Right atrium auricular region (tissue), 2 donors: ENCODE measurements around the gene ASTN2. TPM values are rescaled to one million over a fixed set of nuclear protein-coding genes. Genes with fewer than 3 reads are reported as not detected.

Source experiments
- DNase-seq: peaks from one replicate; pipeline ENCODE4 v3.0.0-alpha.2; 2019; ENCODE audit warnings: low spot score
- H3K27ac ChIP-seq, 2 donors: fragments of 200-600 bp; sonication (generic); 1 replicate in 1 of 2; 2 replicates in 1 of 2; pipeline ENCODE4 v1.5.1; 2016 to 2019
- H3K27me3 ChIP-seq, 2 donors: fragments of 200-600 bp; sonication (generic); one replicate each; pipeline versions ENCODE4 v1.5.1 to v1.6.0; 2017 to 2019
- H3K36me3 ChIP-seq: fragments of 200-600 bp; sonication (generic); one replicate; pipeline ENCODE4 v1.5.1; 2016
- H3K4me1 ChIP-seq, 2 donors: fragments of 200-600 bp; sonication (generic); one replicate each; pipeline versions ENCODE4 v1.5.1 to v1.6.0; 2017 to 2019
- H3K4me3 ChIP-seq, 2 donors: fragments of 200-600 bp; sonication (generic); 1 replicate in 1 of 2; 2 replicates in 1 of 2; pipeline ENCODE4 v1.5.1; 2017 to 2019; ENCODE audit warnings: mild to moderate bottlenecking in 1 of 2, moderate library complexity in 1 of 2
- H3K9me3 ChIP-seq, 2 donors: fragments of 200-600 bp; sonication (generic); one replicate each; pipeline ENCODE4 v1.5.1; 2019
- total RNA-seq, 2 donors: library from RNA; depleted of rRNA; stranded (reverse); fragments of >200 nt; gene quantifications; one replicate each; pipeline ENCODE4 v1.1.0, GENCODE V29; 2016
- TF ChIP-seq, protein P1 (sequence below), 2 donors: fragments of 200-600 bp; sonication (generic); IDR thresholded peaks; one replicate each; pipeline ENCODE4 v1.5.1; 2019; ENCODE audit warnings: antibody characterized with exemption in 2 of 2

The ASTN2 gene
- total RNA-seq, 2 donors from 2014 or later: 11.1 to 32.2 TPM

DNA sequence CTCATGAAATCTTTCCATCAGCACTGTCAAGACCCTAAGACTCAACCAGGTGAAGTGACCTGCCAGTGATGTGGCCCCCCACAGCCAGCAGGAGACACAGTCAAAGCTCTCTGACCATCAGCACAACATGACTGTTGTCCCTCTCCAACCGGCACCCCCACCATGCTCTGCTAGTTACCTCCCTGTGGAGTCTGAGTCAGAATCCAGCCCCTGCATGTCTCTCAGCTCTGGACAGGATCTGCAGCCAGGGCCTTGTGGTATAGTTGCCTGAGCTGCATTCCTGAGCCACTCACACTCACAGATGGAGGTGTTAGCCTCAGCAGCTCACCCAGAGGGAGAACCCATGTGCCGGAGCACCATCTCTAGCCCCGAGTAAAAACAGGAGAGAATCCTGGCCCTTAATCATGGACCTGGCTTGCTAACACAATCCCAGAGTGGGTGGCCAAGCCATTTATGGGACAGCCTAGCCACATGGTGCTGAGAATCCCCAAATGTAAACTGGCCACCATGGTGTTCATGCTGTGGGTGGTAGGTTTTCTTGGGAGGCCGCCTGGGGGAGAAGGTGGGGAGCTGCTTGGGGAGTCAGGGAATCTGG, 1023.5 kb downstream of the ASTN2 start:
- no peak overlapping the region for H3K27ac ChIP-seq
- TF ChIP-seq, protein P1, sequence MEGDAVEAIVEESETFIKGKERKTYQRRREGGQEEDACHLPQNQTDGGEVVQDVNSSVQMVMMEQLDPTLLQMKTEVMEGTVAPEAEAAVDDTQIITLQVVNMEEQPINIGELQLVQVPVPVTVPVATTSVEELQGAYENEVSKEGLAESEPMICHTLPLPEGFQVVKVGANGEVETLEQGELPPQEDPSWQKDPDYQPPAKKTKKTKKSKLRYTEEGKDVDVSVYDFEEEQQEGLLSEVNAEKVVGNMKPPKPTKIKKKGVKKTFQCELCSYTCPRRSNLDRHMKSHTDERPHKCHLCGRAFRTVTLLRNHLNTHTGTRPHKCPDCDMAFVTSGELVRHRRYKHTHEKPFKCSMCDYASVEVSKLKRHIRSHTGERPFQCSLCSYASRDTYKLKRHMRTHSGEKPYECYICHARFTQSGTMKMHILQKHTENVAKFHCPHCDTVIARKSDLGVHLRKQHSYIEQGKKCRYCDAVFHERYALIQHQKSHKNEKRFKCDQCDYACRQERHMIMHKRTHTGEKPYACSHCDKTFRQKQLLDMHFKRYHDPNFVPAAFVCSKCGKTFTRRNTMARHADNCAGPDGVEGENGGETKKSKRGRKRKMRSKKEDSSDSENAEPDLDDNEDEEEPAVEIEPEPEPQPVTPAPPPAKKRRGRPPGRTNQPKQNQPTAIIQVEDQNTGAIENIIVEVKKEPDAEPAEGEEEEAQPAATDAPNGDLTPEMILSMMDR (IDR thresholded peaks at IDR 0.05): no peak
- H3K4me1 ChIP-seq: no peaks in the 10 kb centered on the region
- no peak for DNase-seq
- H3K9me3 ChIP-seq: no peaks in the 10 kb centered on the region
- no peaks in the 10 kb centered on the region for H3K27me3 ChIP-seq
- H3K36me3 ChIP-seq: peaks cover 2% of the 10 kb centered on the region
- H3K4me3 ChIP-seq: no peak overlapping the region

DNA sequence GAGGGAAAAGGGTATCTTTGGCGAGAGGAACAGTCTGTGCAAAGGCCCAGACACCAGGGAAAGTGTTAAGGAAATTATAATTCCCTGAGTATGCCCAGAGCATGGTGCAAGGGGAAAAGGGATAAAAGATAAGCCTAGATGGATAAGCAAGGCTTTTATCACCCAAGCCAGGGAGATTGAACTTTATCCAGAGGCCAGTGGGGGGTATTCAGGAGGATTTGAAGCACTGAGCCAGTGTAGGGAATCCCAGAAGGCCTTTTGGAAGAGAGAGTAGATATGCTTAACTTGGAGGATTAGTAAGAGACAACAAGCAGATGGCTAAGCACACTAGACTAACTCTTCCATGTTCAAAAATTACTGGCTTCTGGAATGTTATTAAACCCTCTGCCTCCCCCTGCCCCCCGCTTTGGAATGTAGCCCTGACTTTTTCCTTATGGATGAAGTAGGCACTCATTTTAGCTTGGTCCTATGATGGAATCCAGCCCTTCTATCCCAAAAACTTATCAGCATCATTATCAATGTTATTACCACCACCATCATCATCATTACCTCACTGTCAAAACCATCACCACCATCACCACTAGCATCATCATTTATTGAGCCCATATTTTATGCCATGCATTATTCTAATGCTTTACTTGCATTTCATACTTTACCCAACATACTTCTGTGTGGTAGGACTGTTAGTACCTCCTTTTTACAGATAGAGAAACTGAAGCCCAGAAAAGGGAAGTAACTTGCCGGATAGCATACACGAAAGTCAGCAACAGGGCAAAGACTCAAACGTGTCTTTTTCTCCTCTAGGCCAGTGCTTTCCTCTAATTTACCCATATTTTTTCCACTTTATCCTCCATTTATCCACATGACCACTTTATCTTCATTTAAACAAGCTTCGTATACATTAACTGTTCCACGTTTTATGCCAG, 1024.3 kb downstream of the ASTN2 start:
- H3K4me3 ChIP-seq: no peak overlapping the region
- H3K36me3 ChIP-seq: no peaks in the 10 kb centered on the region
- H3K4me1 ChIP-seq: no peaks in the 10 kb centered on the region
- TF ChIP-seq, protein P1 (IDR thresholded peaks at IDR 0.05): no peak
- H3K9me3 ChIP-seq: no peaks in the 10 kb centered on the region
- no peaks in the 10 kb centered on the region for H3K27me3 ChIP-seq
- no peak for DNase-seq
- H3K27ac ChIP-seq: no peak overlapping the region

DNA sequence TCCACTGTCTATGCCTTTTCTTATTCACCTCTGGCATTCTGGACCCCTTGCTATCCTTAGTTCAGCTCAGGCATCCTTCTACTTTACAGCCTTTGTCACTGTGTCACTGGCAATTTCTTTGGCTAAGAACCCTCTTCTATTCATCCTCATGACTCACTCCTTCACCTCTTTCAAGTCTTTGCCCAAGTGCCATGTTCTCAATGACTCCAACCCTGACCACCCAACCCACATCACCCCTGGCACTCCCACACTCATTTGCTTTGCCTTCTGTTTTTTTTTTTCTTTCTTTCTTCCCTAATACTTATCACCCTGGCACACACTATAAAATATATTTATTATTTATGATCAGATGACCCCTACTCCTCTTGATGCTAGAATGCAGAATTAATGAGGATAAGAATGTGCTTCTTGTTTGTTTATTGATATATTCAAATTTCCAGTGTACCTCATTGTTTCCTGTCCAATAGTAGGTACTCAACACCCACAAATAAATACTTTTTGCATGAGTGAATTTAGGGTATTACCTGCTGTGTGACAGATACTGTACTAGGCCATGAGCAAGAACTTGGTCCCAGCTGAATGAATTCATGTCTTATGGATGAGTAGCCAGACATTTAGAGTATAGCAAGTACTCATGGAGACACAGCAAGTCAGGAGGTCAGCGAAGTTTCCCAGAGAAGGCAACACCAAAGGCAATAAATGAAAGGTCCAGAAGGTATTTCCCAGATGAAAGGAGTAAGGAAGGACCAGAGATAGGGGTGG, 1025.1 kb downstream of the ASTN2 start:
- no peak for DNase-seq
- no peak overlapping the region for H3K4me3 ChIP-seq
- no peaks in the 10 kb centered on the region for H3K4me1 ChIP-seq
- TF ChIP-seq, protein P1 (IDR thresholded peaks at IDR 0.05): no peak
- no peaks in the 10 kb centered on the region for H3K36me3 ChIP-seq
- no peaks in the 10 kb centered on the region for H3K27me3 ChIP-seq
- H3K27ac ChIP-seq: no peak overlapping the region
- no peaks in the 10 kb centered on the region for H3K9me3 ChIP-seq

DNA sequence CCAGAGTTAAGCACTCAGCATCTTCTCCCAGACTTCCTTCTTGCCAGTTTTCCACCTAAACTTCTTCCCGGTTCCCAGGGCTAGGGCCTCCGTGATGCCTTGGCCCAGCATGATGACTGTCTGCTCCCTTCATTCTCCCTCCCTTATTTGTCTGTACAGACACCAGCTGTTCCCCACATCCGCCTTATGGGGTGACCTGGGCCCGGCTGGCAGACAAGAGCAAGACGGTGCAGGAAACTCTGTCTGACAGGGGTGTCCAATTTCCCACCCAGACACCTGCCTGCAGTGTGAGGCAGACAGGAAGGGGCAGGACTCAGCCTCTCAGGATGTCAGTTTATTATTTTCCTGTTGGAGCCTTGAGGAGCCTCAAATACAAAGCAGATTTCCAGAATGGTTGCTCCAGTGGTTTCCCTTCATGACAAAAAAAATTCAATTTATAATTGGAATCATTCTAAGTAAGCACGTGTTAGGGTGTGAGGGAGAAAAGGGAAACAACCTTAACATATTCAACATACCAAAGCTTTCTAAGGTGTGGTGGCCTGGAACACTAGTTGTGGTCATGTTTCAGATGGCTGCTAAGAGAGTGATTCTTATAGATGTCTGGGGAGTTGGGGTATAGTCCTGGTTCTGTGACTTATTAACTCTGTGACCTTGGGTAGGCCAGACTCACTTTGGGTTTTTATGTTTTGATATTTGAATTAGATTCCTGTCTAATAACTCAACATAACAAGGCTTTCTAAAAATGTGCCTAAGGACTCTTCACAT, 1026.7 kb downstream of the ASTN2 start:
- TF ChIP-seq, protein P1 (IDR thresholded peaks at IDR 0.05): no peak
- H3K36me3 ChIP-seq: no peaks in the 10 kb centered on the region
- H3K27me3 ChIP-seq: no peaks in the 10 kb centered on the region
- H3K4me1 ChIP-seq: no peaks in the 10 kb centered on the region
- no peak for DNase-seq
- no peaks in the 10 kb centered on the region for H3K9me3 ChIP-seq
- no peak overlapping the region for H3K4me3 ChIP-seq
- H3K27ac ChIP-seq: no peak overlapping the region

DNA sequence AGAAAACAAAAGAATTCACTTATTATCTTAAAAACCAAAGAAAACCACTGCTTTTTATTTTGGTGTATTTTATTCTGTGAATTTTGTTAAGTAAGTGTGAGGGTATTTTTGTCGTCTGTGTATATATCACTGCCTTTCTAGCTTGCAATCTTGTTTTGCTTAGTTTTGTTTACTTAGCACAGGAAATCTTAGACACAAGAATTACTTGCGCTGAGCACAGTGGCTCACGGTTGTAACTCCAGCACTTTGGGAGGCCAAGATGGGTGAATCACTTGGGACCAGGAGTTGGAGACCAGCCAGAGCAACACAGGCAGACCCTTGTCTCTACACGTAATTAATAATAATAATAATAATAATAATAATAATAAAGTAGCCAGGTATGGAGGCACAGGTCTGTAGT, 1030.9 kb downstream of the ASTN2 start:
- Histone ChIP-seq H3K9me3 (no peaks in the 10 kb centered on the region), H3K4me1 (no peaks in the 10 kb centered on the region), H3K27me3 (no peaks in the 10 kb centered on the region), H3K36me3 (peaks cover 4% of the 10 kb centered on the region), H3K27ac (no peak overlapping the region), H3K4me3 (no peak overlapping the region)
- TF ChIP-seq, protein P1 (IDR thresholded peaks at IDR 0.05): no peak
- no peak for DNase-seq
